ENCODE measurements around the gene SLC27A2. TPM values are rescaled to one million over a fixed set of nuclear protein-coding genes. Genes with fewer than 3 reads are reported as not detected.

Gene SLC27A2
- total RNA-seq, 1 experiment from 2014 or later: 7.0 TPM

- Histone ChIP-seq H3K56ac (ENCODE audit: insufficient read length, low read depth, low read length) (no peak overlapping the region), H2BK20ac (ENCODE audit: low read depth, low read length, poor library complexity, severe bottlenecking) (no peak overlapping the region), H2AK5ac (ENCODE audit: insufficient read length, low read length) (no peak overlapping the region), H4K5ac (ENCODE audit: insufficient read length, low read depth, low read length) (no peak overlapping the region), H3K14ac (ENCODE audit: insufficient read depth, low read length) (no peak overlapping the region), H3K4ac (ENCODE audit: low read depth, low read length) (no peak overlapping the region), H3K4me1 (ENCODE audit: insufficient read depth, low read length) (no peaks in the 10 kb centered on the region), H3K79me2 (ENCODE audit: insufficient read depth, low read length) (no peaks in the 10 kb centered on the region; the same call in 1 of the 2 replicates), H4K91ac (ENCODE audit: insufficient read length, low read depth, low read length) (no peak overlapping the region), H3K27me3 (ENCODE audit: insufficient read depth, low read length) (peaks cover 22% of the 10 kb centered on the region; the same call in 1 of the 2 replicates), H3T11ph (ENCODE audit: low read length) (no peak overlapping the region), H2AFZ (ENCODE audit: low read length) (no peak overlapping the region), H3K4me2 (ENCODE audit: insufficient read depth, insufficient read length, low read length) (peak overlapping the region; percentile 82), H3K18ac (ENCODE audit: insufficient read length, low read depth, low read length) (no peak overlapping the region), H3K23me2 (ENCODE audit: insufficient read length, low read depth, low read length, poor library complexity, severe bottlenecking) (peaks cover 13% of the 10 kb centered on the region), H4K20me1 (ENCODE audit: control insufficient read depth, insufficient read depth, insufficient read length) (no peaks in the 10 kb centered on the region), H2BK15ac (ENCODE audit: low read depth, low read length) (no peak overlapping the region), H3K9me3 (ENCODE audit: control insufficient read depth, low read depth, low read length) (no peaks in the 10 kb centered on the region), H3K79me1 (ENCODE audit: insufficient read depth, low read depth, low read length, poor library complexity, severe bottlenecking) (no peaks in the 10 kb centered on the region), H3K9ac (ENCODE audit: extremely low read depth, insufficient read length, low read length) (no peak overlapping the region), H2BK5ac (ENCODE audit: insufficient read length, low read length) (no peak overlapping the region), H3K27ac (ENCODE audit: insufficient read length, low read depth, low read length) (no peak overlapping the region), H4K8ac (replicated peaks; ENCODE audit: insufficient read length, low read depth, low read length) (no peak overlapping the region), H3K23ac (ENCODE audit: insufficient read length, low read depth, low read length) (no peak overlapping the region), H2BK12ac (ENCODE audit: insufficient read length, low read depth, low read length) (no peak overlapping the region), H2BK120ac (ENCODE audit: low read depth, low read length, poor library complexity, severe bottlenecking) (no peak overlapping the region)
- Mint-ChIP-seq H3K36me3 (ENCODE audit: insufficient read depth in 1 of 3, low read depth in 3 of 3) (no peaks in the 10 kb centered on the region), H3K4me3 (peak overlapping the region; percentile 82 to 90), H3K4me1 (peaks cover 16 to 20% of the 10 kb centered on the region in 2 experiments), H3K27me3 (ENCODE audit: low read depth) (peaks cover 48% of the 10 kb centered on the region), H3K27ac (no peak overlapping the region; a peak in 1 of 7 replicates), H3K9me3 (no peaks in the 10 kb centered on the region; a peak in 1 of 5 replicates)
- TF ChIP-seq CTCF (conservative IDR thresholded peaks at IDR 0.05): no peak
- WGBS (ENCODE audit: extremely low coverage, insufficient read length, low lambda C conversion rate): no CpG with 5 or more reads among the region's 16 CpGs
- peak; percentile 43 for DNase-seq
Measured at GRCh38 chr15:50181201-50181968, 611 bp upstream of the SLC27A2 start.

All from H9 (cell line).